Smooth muscle cell (in vitro differentiated cells): ENCODE results near the gene OR5C1. TPM values are rescaled to one million over a fixed set of nuclear protein-coding genes. Genes with fewer than 3 reads are reported as not detected.

Experiments
- DNase-seq: peaks from one replicate; lab custom pipeline; 2025; ENCODE audit not compliant: unreplicated experiment; lab: John Stamatoyannopoulos, UW
- H2AFZ ChIP-seq: fragments of 200-600 bp; sonication (generic); 2 replicates; pipeline ENCODE4 v1.6.0; 2016; ENCODE audit warnings: antibody characterized with exemption, low read depth, mild to moderate bottlenecking
- H3F3A ChIP-seq: fragments of 200-600 bp; sonication (generic); 2 replicates; pipeline ENCODE4 v1.6.0; 2017; ENCODE audit warnings: antibody characterized with exemption, low read depth
- H3K27ac ChIP-seq: fragments of 200-600 bp; sonication (generic); 2 replicates; pipeline ENCODE4 v1.5.1; 2016; ENCODE audit warnings: low read depth, mild to moderate bottlenecking
- H3K27me3 ChIP-seq: fragments of 200-600 bp; sonication (generic); 2 replicates; pipeline ENCODE4 v1.6.1; 2016; ENCODE audit warnings: low read depth, mild to moderate bottlenecking
- H3K36me3 ChIP-seq: fragments of 200-600 bp; sonication (generic); 2 replicates; pipeline ENCODE4 v1.5.1; 2016; ENCODE audit warnings: low read depth
- H3K4me1 ChIP-seq: fragments of 200-600 bp; sonication (generic); 2 replicates; pipeline ENCODE4 v1.5.1; 2016; ENCODE audit warnings: low read depth
- H3K4me2 ChIP-seq: fragments of 200-600 bp; sonication (generic); 2 replicates; pipeline ENCODE4 v1.6.0; 2016; ENCODE audit warnings: mild to moderate bottlenecking
- H3K4me3 ChIP-seq: fragments of 200-600 bp; sonication (generic); 2 replicates; pipeline ENCODE4 v1.5.1; 2016; ENCODE audit warnings: mild to moderate bottlenecking
- H3K79me2 ChIP-seq: fragments of 200-600 bp; sonication (generic); 2 replicates; pipeline ENCODE4 v1.6.0; 2016; ENCODE audit warnings: low read depth, mild to moderate bottlenecking
- H3K9ac ChIP-seq: fragments of 200-600 bp; sonication (generic); 2 replicates; pipeline ENCODE4 v1.6.0; 2016; ENCODE audit warnings: low read depth
- H3K9me3 ChIP-seq: fragments of 200-600 bp; sonication (generic); replicated peaks from 2 replicates; pipeline ENCODE4 v1.5.1; 2016; ENCODE audit warnings: low read depth
- H4K20me1 ChIP-seq: fragments of 200-600 bp; sonication (generic); 2 replicates; pipeline ENCODE4 v1.6.0; 2016; ENCODE audit warnings: low read depth
- CTCF ChIP-seq: fragments of 200-600 bp; sonication (generic); IDR thresholded peaks from 2 replicates; pipeline ENCODE4 v1.5.1; 2017; ENCODE audit warnings: borderline replicate concordance, mild to moderate bottlenecking, antibody characterized with exemption; ENCODE audit not compliant: insufficient read depth, poor library complexity, severe bottlenecking
- WGBS: methylation state at CpG from one replicate; pipeline ENCODE4 v1.1.7; 2016; ENCODE audit warnings: low lambda C conversion rate; 5-methylcytosine and 5-hydroxymethylcytosine counted together
- polyA plus RNA-seq: library from polyadenylated mRNA; unstranded; fragments of >200 nt; fragmentation: Nextera tagmentation; extraction: Ambion mirVana; gene quantifications from 2 replicates; pipeline ENCODE4 v1.2.1, GENCODE V29; 2016
- total RNA-seq: library from RNA; depleted of rRNA; stranded (reverse); fragments of >200 nt; gene quantifications from 2 replicates; pipeline ENCODE4 v1.2.3, GENCODE V29; 2014

The OR5C1 gene
- not detected in 2 replicates for total RNA-seq
- polyA plus RNA-seq: not detected in 2 replicates

DNA sequence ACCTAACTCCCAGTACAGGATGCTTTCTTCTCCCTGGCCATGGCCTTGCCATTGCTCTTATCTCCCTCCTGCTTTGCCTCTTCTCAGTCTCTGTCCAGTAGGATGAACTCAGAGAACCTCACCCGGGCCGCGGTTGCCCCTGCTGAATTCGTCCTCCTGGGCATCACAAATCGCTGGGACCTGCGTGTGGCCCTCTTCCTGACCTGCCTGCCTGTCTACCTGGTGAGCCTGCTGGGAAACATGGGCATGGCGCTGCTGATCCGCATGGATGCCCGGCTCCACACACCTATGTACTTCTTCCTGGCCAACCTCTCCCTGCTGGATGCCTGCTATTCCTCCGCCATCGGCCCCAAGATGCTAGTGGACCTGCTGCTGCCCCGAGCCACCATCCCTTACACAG is at the start of gene OR5C1:
TSS of gene OR5C1 (plus strand) at position 103 of the 400 bp plus-strand sequence. CDS start at position 103, 0 bp downstream.
- Histone ChIP-seq H3K4me2 (no peak within 1 kb of the TSS), H3K4me1 (no peaks in the 10 kb centered on the region), H3F3A (no peaks in the 10 kb centered on the region), H3K9ac (no peak within 1 kb of the TSS), H3K9me3 (no peaks in the 10 kb centered on the region), H3K27ac (no peak within 1 kb of the TSS), H2AFZ (no peak within 1 kb of the TSS), H4K20me1 (no peaks in the 10 kb centered on the region), H3K79me2 (no peaks in the 10 kb centered on the region), H3K27me3 (no peaks in the 10 kb centered on the region), H3K36me3 (no peaks in the 10 kb centered on the region), H3K4me3 (no peak within 1 kb of the TSS)
- no peak for DNase-seq
- TF ChIP-seq CTCF: no peak
- WGBS: 94% methylated on average over 12 of the region's 12 CpGs

DNA sequence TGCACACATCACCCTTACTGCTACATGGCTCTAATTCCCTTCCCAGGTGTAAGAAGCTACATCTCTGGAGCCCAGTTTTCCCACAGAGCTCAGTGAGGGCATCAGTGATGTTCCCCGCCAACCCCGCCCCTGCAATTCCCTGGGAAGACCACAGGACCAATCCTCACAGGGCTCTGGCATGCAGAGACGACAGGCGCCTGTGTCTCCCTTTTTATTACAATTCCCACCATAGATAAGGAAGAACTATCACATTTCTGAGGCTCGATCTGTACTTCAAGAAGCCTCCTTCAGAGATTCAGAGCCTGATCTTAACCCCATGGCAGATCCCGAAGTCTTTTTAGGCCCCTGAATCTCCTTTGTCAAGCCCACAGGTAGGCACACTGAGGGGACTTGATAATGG is 46.7 kb upstream of the OR5C1 start, which contains the start of gene OR1L6:
TSS of gene OR1L6 (plus strand) at position 301 of the 400 bp plus-strand sequence. CDS start 7,545 bp downstream, outside the sequence.
- no peak within 1 kb of the TSS for H3K4me3 ChIP-seq
- no peaks in the 10 kb centered on the region for H4K20me1 ChIP-seq
- H3K9ac ChIP-seq: no peak within 1 kb of the TSS
- H3K4me2 ChIP-seq: no peak within 1 kb of the TSS
- peaks cover 5% of the 10 kb centered on the region for H3K9me3 ChIP-seq
- no peak within 1 kb of the TSS for H3K27ac ChIP-seq
- H2AFZ ChIP-seq: no peak within 1 kb of the TSS
- no peak for DNase-seq
- H3K79me2 ChIP-seq: no peaks in the 10 kb centered on the region
- H3F3A ChIP-seq: no peaks in the 10 kb centered on the region
- TF ChIP-seq CTCF: no peak
- no peaks in the 10 kb centered on the region for H3K36me3 ChIP-seq
- no peaks in the 10 kb centered on the region for H3K4me1 ChIP-seq
- 78% methylated on average over 6 of the region's 6 CpGs for WGBS
- no peaks in the 10 kb centered on the region for H3K27me3 ChIP-seq

GRCh38 chr9:122754825-122755224 is 33.9 kb upstream of the OR5C1 start:
- Histone ChIP-seq H3K27me3 (no peaks in the 10 kb centered on the region), H3K79me2 (no peaks in the 10 kb centered on the region), H2AFZ (no peak overlapping the region), H3K9me3 (peaks cover 3% of the 10 kb centered on the region), H3K4me2 (no peak overlapping the region), H3K4me3 (no peak overlapping the region), H3K36me3 (no peaks in the 10 kb centered on the region), H4K20me1 (no peaks in the 10 kb centered on the region), H3K27ac (no peak overlapping the region), H3K4me1 (no peaks in the 10 kb centered on the region), H3K9ac (no peak overlapping the region), H3F3A (no peaks in the 10 kb centered on the region)
- no peak for DNase-seq
- WGBS: 24% methylated on average over 2 of the region's 2 CpGs
- no peak for TF ChIP-seq CTCF

DNA sequence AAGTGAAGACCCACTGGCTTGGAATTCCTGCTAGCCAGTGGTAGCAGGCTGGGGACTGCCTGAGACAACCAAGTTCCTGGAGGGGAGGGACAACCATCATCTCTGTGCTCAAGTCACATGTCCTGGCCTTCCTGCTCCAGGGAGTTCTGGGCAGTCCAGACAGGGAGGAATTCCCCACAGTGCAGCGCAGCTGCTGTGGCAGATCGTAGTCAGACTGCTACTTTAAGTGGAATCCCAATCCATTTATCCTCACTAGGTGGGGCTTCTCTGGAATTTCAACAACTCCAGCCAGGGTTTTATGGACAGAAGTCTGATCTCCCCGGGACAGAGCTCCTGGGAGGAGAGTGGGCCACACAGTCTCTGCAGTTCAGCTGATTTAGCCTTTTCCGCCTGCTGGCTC is 20.9 kb upstream of the OR5C1 start:
- no peaks in the 10 kb centered on the region for H3K27me3 ChIP-seq
- H2AFZ ChIP-seq: no peak overlapping the region
- no peaks in the 10 kb centered on the region for H3F3A ChIP-seq
- H3K27ac ChIP-seq: no peak overlapping the region
- H3K4me1 ChIP-seq: no peaks in the 10 kb centered on the region
- TF ChIP-seq CTCF: no peak
- H3K4me2 ChIP-seq: no peak overlapping the region
- WGBS: 69% methylated on average over 4 of the region's 4 CpGs
- no peak for DNase-seq
- H3K9me3 ChIP-seq: peaks cover 9% of the 10 kb centered on the region
- H3K9ac ChIP-seq: no peak overlapping the region
- H4K20me1 ChIP-seq: no peaks in the 10 kb centered on the region
- no peaks in the 10 kb centered on the region for H3K36me3 ChIP-seq
- no peaks in the 10 kb centered on the region for H3K79me2 ChIP-seq
- H3K4me3 ChIP-seq: no peak overlapping the region
